Transverse colon (tissue), 4 donors: ENCODE measurements around the gene TENM4. TPM values are rescaled to one million over a fixed set of nuclear protein-coding genes. Genes with fewer than 3 reads are reported as not detected.

Source experiments
- DNase-seq: peaks from one replicate; pipeline ENCODE4 v3.0.0-alpha.2; 2019
- H3K27ac ChIP-seq, 4 donors: fragments of 200-600 bp; sonication (generic); 2 replicates each; pipeline ENCODE4 v1.5.1; 2016 to 2018; ENCODE audit warnings: inconsistent platforms in 4 of 4
- H3K27me3 ChIP-seq: fragments of 200-600 bp; sonication (generic); 2 replicates; pipeline ENCODE4 v1.5.1; 2017; ENCODE audit warnings: inconsistent platforms
- H3K36me3 ChIP-seq, 4 donors: fragments of 200-600 bp; sonication (generic); 2 replicates each; pipeline ENCODE4 v1.5.1; 2017 to 2019; ENCODE audit warnings: inconsistent platforms in 4 of 4
- H3K4me1 ChIP-seq, 4 donors: fragments of 200-600 bp; sonication (generic); 2 replicates each; pipeline ENCODE4 v1.5.1; 2017 to 2020; ENCODE audit warnings: inconsistent platforms in 4 of 4
- H3K4me3 ChIP-seq, 4 donors: fragments of 200-600 bp; sonication (generic); 1 replicate in 1 of 4; 2 replicates in 3 of 4; pipeline versions ENCODE4 v1.5.1 to v1.6.1; 2017 to 2019; ENCODE audit warnings: inconsistent platforms in 4 of 4
- H3K9me3 ChIP-seq, 2 donors: fragments of 200-600 bp; sonication (generic); 2 replicates each; pipeline ENCODE4 v1.5.1; 2017 to 2019; ENCODE audit warnings: inconsistent platforms in 2 of 2
- EP300 ChIP-seq: sonication (generic); formaldehyde crosslinking; IDR thresholded peaks from one replicate; pipeline ENCODE4 v1.6.1; 2017; ENCODE audit warnings: antibody characterized with exemption, low read depth
- POLR2A ChIP-seq: fragments of 450-650 bp; IDR thresholded peaks from one replicate; pipeline ENCODE4 v1.6.1; 2016; ENCODE audit warnings: antibody characterized with exemption, mild to moderate bottlenecking, moderate library complexity
- POLR2AphosphoS5 ChIP-seq, 3 donors: sonication (generic); formaldehyde crosslinking; IDR thresholded peaks; one replicate each; pipeline ENCODE4 v1.6.1; 2016; ENCODE audit warnings: antibody characterized with exemption in 3 of 3
- WGBS, 2 donors: methylation state at CpG; one replicate each; pipeline ENCODE4 v1.1.5; 2018; ENCODE audit warnings: low coverage in 1 of 2; 5-methylcytosine and 5-hydroxymethylcytosine counted together
- in situ Hi-C, 4 donors: fragments of 200-750 bp; cut with MboI; loops; one replicate each; pipeline versions ENCODE4 v1.15.0 to v1.15.1; 2017; ENCODE audit warnings: low sequenced_read_pairs in 3 of 4, low pct_ligation_motif_present in 1 of 4, low pct_unique_long_range_greater_than_20kb in 1 of 4
- intact Hi-C: fragments of 100-400 bp; cut with DNase I; formaldehyde crosslinking; loops from one replicate; pipeline ENCODE4 v1.15.1; 2023; ENCODE audit warnings: low total_unique reads
- total RNA-seq, 4 donors: library from RNA; depleted of rRNA; stranded (reverse); fragments of >200 nt; gene quantifications; one replicate each; pipeline ENCODE4 v1.1.0, GENCODE V29; 2016
- TF ChIP-seq, protein P1 (sequence below), 5 experiments: fragments of 200-600 bp in 3 of 5; fragments of 450-650 bp in 2 of 5; sonication (generic) in 3 of 5; IDR thresholded peaks; 1 replicate in 2 of 5; 2 replicates in 3 of 5; pipeline ENCODE4 v1.5.1; 2016 to 2017; ENCODE audit warnings: antibody characterized with exemption in 5 of 5, inconsistent platforms in 3 of 5, mild to moderate bottlenecking in 2 of 5, moderate library complexity in 1 of 5

The TENM4 gene
- total RNA-seq, 4 donors from 2014 or later, result 0.14 to 0.79 (median 0.39) TPM

DNA sequence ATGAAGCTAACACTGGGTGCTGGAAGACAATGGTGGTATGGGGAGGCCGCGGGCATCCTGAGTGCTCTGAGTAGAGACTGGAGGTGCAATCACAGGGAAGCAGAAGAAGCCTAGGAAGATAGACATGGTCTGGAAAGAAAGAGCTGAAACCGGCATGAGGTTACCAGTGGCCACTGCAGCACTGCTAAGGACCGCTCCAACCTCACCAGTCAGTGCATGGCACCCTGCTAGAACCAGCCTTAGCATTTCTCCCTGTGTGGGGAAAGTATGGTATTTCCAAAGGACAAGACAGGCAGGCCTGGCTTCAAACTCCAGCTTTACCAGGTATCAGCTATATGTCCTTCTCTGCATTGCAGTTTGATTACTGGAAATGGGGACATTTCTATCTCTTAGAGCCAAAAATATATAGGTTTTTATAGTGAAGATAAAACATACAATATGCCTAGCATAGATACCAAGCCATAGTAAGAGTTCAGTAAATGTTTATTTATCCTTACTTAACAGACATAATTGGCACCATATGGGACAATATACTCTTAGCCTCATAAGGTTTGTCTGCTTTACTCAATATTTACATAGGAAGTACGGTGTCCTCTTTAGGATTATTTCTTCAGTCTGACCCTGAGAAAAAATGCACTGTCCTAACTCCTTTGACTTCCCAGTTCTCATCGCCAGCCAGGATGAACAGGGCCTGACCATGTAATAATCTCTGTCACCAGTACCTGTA lies 231.1 kb downstream of the TENM4 start:
- intact Hi-C loops (no loop called here), in situ Hi-C loops (no loop called here)
- 85 to 97% methylated on average over 4 to 6 of the region's 6 CpGs for WGBS, 2 donors
- no peaks in the 10 kb centered on the region for H3K27me3 ChIP-seq
- no peak for TF ChIP-seq POLR2A
- TF ChIP-seq EP300, result no peak
- TF ChIP-seq, protein P1, sequence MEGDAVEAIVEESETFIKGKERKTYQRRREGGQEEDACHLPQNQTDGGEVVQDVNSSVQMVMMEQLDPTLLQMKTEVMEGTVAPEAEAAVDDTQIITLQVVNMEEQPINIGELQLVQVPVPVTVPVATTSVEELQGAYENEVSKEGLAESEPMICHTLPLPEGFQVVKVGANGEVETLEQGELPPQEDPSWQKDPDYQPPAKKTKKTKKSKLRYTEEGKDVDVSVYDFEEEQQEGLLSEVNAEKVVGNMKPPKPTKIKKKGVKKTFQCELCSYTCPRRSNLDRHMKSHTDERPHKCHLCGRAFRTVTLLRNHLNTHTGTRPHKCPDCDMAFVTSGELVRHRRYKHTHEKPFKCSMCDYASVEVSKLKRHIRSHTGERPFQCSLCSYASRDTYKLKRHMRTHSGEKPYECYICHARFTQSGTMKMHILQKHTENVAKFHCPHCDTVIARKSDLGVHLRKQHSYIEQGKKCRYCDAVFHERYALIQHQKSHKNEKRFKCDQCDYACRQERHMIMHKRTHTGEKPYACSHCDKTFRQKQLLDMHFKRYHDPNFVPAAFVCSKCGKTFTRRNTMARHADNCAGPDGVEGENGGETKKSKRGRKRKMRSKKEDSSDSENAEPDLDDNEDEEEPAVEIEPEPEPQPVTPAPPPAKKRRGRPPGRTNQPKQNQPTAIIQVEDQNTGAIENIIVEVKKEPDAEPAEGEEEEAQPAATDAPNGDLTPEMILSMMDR (IDR thresholded peaks at IDR 0.05), result no peak
- no peak for TF ChIP-seq POLR2AphosphoS5 (IDR thresholded peaks at IDR 0.05)
- no peaks in the 10 kb centered on the region for H3K36me3 ChIP-seq
- no peaks in the 10 kb centered on the region for H3K4me1 ChIP-seq
- H3K27ac ChIP-seq, result no peak overlapping the region
- H3K9me3 ChIP-seq, result no peaks in the 10 kb centered on the region
- no peak overlapping the region for H3K4me3 ChIP-seq
- no peak for DNase-seq

DNA sequence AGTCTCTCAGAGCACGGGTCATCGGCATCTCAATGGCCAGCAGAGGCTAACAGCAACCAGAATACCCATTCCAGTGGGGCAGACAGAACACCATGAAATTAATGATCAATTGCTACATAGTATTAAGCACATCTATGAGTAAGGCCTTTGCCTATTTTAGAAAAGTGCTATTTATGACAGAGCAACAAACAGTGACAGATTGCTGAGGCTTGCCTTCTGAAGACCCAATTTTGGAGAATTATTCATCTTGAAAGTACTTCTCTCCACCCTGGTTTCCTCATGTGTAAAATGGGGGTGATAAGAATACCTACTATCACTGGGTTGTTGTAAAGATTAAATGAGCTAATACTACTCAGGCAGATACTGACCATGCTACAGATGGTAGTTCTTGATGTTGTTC lies 232.7 kb downstream of the TENM4 start:
- 84% methylated on average over 2 of the region's 2 CpGs; no CpG with 5 or more reads in 1 of the 2 donors for WGBS, 2 donors
- intact Hi-C loops (no loop called here), in situ Hi-C loops (no loop called here)
- H3K4me1 ChIP-seq, result no peaks in the 10 kb centered on the region
- H3K27me3 ChIP-seq, result no peaks in the 10 kb centered on the region
- no peak overlapping the region for H3K27ac ChIP-seq
- no peaks in the 10 kb centered on the region for H3K36me3 ChIP-seq
- TF ChIP-seq, protein P1 (IDR thresholded peaks at IDR 0.05), result no peak
- TF ChIP-seq EP300 (no peak), POLR2AphosphoS5 (IDR thresholded peaks at IDR 0.05) (no peak), POLR2A (no peak)
- no peaks in the 10 kb centered on the region for H3K9me3 ChIP-seq
- no peak for DNase-seq
- H3K4me3 ChIP-seq, result no peak overlapping the region

DNA sequence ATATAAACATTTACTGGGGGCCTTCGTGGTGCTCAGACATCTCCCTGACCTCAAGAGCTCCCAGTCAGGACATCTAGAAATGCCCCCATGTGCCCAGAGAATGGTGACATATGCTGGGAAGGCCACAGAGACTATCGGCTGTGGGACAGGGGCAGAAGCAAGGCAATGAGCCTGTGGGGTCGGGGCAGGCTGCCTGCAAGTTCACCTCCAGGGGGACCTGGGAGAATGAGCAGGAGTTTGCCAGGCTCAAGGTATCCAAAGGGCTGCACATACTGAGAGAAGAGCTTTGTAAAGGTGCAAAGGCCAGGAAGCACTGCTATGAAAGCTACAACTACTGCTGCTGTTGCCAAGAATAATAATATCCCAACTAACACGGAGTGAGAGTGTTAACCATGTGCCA lies 233.9 kb downstream of the TENM4 start:
- no peak overlapping the region for H3K4me3 ChIP-seq
- in situ Hi-C loops (no loop called here), intact Hi-C loops (no loop called here)
- H3K27ac ChIP-seq, result no peak overlapping the region
- no peaks in the 10 kb centered on the region for H3K27me3 ChIP-seq
- TF ChIP-seq POLR2A, result no peak
- TF ChIP-seq, protein P1 (IDR thresholded peaks at IDR 0.05), result no peak
- TF ChIP-seq EP300, result no peak
- TF ChIP-seq POLR2AphosphoS5 (IDR thresholded peaks at IDR 0.05), result no peak
- no peaks in the 10 kb centered on the region for H3K36me3 ChIP-seq
- no peak for DNase-seq
- no peaks in the 10 kb centered on the region for H3K4me1 ChIP-seq
- 55% methylated on average over 4 of the region's 4 CpGs; no CpG with 5 or more reads in 1 of the 2 donors for WGBS, 2 donors
- H3K9me3 ChIP-seq, result no peaks in the 10 kb centered on the region

DNA sequence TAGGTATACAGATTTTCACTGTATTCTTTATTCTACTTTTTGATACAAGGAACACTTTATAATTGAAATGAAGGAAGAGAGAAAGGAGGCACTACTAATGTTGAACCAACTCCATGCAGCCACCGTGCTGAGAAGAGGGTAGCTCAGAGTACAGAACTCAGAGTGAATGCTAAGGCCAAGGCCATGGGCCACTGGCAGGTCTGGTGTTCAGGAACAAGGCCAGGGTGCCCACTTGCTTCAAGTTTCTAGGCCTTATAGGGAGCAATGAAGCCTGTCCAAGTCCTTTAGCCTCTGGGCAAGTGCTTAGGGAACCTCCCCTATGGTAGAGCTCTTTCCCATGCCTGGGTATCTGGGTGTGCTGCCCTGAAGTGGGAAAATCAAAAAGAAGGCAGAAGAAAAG lies 235.0 kb downstream of the TENM4 start:
- intact Hi-C loops, result no loop called here

More for the DNA sequence above, 235.0 kb downstream of the TENM4 start:
- H3K36me3 ChIP-seq, result no peaks in the 10 kb centered on the region
- H3K27me3 ChIP-seq, result no peaks in the 10 kb centered on the region
- no peak for TF ChIP-seq POLR2A
- TF ChIP-seq, protein P1 (IDR thresholded peaks at IDR 0.05), result no peak
- no peak for TF ChIP-seq POLR2AphosphoS5 (IDR thresholded peaks at IDR 0.05)
- TF ChIP-seq EP300, result no peak
- in situ Hi-C loops, result no loop called here
- H3K4me3 ChIP-seq, result no peak overlapping the region
- no peak for DNase-seq
- no peaks in the 10 kb centered on the region for H3K9me3 ChIP-seq
- no peaks in the 10 kb centered on the region for H3K4me1 ChIP-seq
- no peak overlapping the region for H3K27ac ChIP-seq
- whole genome bisulfite sequencing, 2 donors, result 90% methylated on average over 1 of the region's 1 CpG; no CpG with 5 or more reads in 1 of the 2 donors
